DND-41 (cell line): ENCODE data around the gene DHRS7B.

Source experiments
- ATAC-seq: fragments of 200-7000 bp; cut with Tn5 transposase; 3 replicates; pipeline ENCODE4 v1.9.1; 2021; ENCODE audit warnings: low read depth; ENCODE audit not compliant: insufficient read depth
- DNase-seq: peaks from one replicate; pipeline ENCODE4 v3.0.0-alpha.2; 2020
- H2AFZ ChIP-seq: 2 replicates; pipeline ENCODE4 v1.6.0; 2012; ENCODE audit warnings: low read depth, low read length
- H3K27ac ChIP-seq: 2 replicates; pipeline ENCODE4 v1.5.1; 2012; ENCODE audit warnings: low read length, inconsistent platforms
- H3K27me3 ChIP-seq: fragments of 200-600 bp; sonication (generic); 2 replicates; pipeline ENCODE4 v1.6.0; 2012; ENCODE audit warnings: low read length, mild to moderate bottlenecking, inconsistent platforms; ENCODE audit not compliant: insufficient read depth, poor library complexity
- H3K36me3 ChIP-seq: 2 replicates; pipeline ENCODE4 v1.5.1; 2012; ENCODE audit warnings: low read length, inconsistent platforms; ENCODE audit not compliant: insufficient read depth
- H3K4me1 ChIP-seq: 2 replicates; pipeline ENCODE4 v1.5.1; 2012; ENCODE audit warnings: mild to moderate bottlenecking, low read length; ENCODE audit not compliant: insufficient read depth
- H3K4me2 ChIP-seq: 2 replicates; pipeline ENCODE4 v1.6.0; 2012; ENCODE audit warnings: mild to moderate bottlenecking, moderate library complexity, low read length, inconsistent platforms; ENCODE audit not compliant: insufficient read depth
- H3K4me3 ChIP-seq, 2 experiments: fragments of 200-600 bp in 1 of 2; shearing (Covaris generic) in 1 of 2; 2 replicates each; pipeline ENCODE4 v1.5.1; 2012 to 2016; ENCODE audit warnings: inconsistent platforms in 2 of 2, low read length in 2 of 2, mild to moderate bottlenecking in 2 of 2, low read depth in 1 of 2, moderate library complexity in 1 of 2
- H3K79me2 ChIP-seq: 2 replicates; pipeline ENCODE4 v1.6.0; 2012; ENCODE audit warnings: low read length, inconsistent platforms; ENCODE audit not compliant: insufficient read depth
- H3K9ac ChIP-seq: 2 replicates; pipeline ENCODE4 v1.6.0; 2012; ENCODE audit warnings: low read depth, mild to moderate bottlenecking, inconsistent platforms, low read length, moderate library complexity
- H3K9me3 ChIP-seq: 2 replicates; pipeline ENCODE4 v1.5.1; 2012; ENCODE audit warnings: low read length, moderate library complexity, mild to moderate bottlenecking, inconsistent platforms; ENCODE audit not compliant: insufficient read depth, severe bottlenecking
- H4K20me1 ChIP-seq: 2 replicates; pipeline ENCODE4 v1.6.0; 2012; ENCODE audit warnings: low read length; ENCODE audit not compliant: insufficient read depth
- EZH2 ChIP-seq: IDR thresholded peaks from 3 replicates; pipeline ENCODE4 v1.6.1; 2012; ENCODE audit warnings: borderline replicate concordance, low read depth, mild to moderate bottlenecking, moderate library complexity, low read length, inconsistent platforms; ENCODE audit not compliant: severe bottlenecking
- TF ChIP-seq, protein P1 (sequence below): IDR thresholded peaks from 2 replicates; pipeline ENCODE4 v1.5.1; 2012; ENCODE audit warnings: borderline replicate concordance, low read length, moderate library complexity, mild to moderate bottlenecking; ENCODE audit not compliant: poor library complexity, severe bottlenecking; ENCODE audit errors: extremely low read depth

The DHRS7B gene

DNA sequence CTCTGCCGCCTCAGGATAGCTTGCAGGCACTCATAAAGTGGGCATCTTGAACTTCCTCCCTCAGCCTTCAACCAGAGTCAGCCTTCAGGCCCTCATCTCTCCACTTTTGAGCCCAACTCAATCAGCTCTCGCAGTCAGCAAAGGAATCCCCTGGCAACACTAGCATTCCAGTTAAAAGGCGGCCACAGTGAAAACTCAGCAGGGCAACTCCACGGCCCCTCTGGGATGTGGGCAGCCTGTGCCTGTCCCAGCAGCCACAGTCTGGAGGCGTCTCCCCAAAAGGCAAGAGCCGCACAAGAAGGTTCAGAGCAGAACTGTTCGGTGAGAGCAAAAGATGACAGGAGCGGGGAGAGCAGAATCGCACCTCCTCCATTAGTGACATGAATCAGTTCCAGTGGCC is 78.2 kb downstream of the DHRS7B start:
- H3K4me2 ChIP-seq = no peak overlapping the region
- H3K4me1 ChIP-seq = no peaks in the 10 kb centered on the region
- no peak overlapping the region for H3K9ac ChIP-seq
- H3K36me3 ChIP-seq = peaks cover 58% of the 10 kb centered on the region
- ATAC-seq (no peak), DNase-seq (no peak)
- H3K27me3 ChIP-seq = no peaks in the 10 kb centered on the region
- no peaks in the 10 kb centered on the region for H3K9me3 ChIP-seq
- H4K20me1 ChIP-seq = peaks cover 92% of the 10 kb centered on the region
- TF ChIP-seq, protein P1, sequence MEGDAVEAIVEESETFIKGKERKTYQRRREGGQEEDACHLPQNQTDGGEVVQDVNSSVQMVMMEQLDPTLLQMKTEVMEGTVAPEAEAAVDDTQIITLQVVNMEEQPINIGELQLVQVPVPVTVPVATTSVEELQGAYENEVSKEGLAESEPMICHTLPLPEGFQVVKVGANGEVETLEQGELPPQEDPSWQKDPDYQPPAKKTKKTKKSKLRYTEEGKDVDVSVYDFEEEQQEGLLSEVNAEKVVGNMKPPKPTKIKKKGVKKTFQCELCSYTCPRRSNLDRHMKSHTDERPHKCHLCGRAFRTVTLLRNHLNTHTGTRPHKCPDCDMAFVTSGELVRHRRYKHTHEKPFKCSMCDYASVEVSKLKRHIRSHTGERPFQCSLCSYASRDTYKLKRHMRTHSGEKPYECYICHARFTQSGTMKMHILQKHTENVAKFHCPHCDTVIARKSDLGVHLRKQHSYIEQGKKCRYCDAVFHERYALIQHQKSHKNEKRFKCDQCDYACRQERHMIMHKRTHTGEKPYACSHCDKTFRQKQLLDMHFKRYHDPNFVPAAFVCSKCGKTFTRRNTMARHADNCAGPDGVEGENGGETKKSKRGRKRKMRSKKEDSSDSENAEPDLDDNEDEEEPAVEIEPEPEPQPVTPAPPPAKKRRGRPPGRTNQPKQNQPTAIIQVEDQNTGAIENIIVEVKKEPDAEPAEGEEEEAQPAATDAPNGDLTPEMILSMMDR = no peak
- no peak for TF ChIP-seq EZH2
- H3K27ac ChIP-seq = no peak overlapping the region
- peaks cover 97% of the 10 kb centered on the region for H3K79me2 ChIP-seq
- no peak overlapping the region for H3K4me3 ChIP-seq
- H2AFZ ChIP-seq = no peak overlapping the region

DNA sequence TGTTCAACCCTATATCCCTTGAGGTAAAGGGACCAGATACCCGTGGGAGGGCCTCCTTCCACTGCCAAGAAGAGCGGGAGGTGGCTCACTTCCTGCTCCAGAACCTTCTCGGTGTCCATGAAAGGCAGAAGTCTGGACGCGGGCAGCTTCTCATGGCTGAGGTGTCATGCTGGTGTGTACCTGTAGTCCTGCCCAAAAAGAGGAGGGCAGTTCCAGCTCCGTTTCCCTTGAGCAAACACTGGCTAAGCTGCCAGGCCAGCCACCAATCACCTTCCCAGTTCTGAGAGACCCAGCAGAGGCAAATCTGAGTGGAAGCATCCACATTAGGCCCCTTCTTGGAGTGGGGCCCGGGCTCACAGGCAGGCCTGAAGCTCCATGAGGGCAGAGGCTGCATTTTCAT is 81.6 kb downstream of the DHRS7B start:
- H3K27ac ChIP-seq = no peak overlapping the region
- H3K36me3 ChIP-seq = peaks cover 55% of the 10 kb centered on the region
- no peaks in the 10 kb centered on the region for H3K27me3 ChIP-seq
- H3K4me1 ChIP-seq = peaks cover 32% of the 10 kb centered on the region
- H4K20me1 ChIP-seq = peaks cover 92% of the 10 kb centered on the region
- H3K4me2 ChIP-seq = no peak overlapping the region
- H3K4me3 ChIP-seq = no peak overlapping the region
- ATAC-seq (no peak), DNase-seq (no peak)
- TF ChIP-seq, protein P1 = no peak
- TF ChIP-seq EZH2 = no peak
- no peak overlapping the region for H3K9ac ChIP-seq
- no peak overlapping the region for H2AFZ ChIP-seq
- H3K79me2 ChIP-seq = peaks cover 97% of the 10 kb centered on the region
- no peaks in the 10 kb centered on the region for H3K9me3 ChIP-seq

DNA sequence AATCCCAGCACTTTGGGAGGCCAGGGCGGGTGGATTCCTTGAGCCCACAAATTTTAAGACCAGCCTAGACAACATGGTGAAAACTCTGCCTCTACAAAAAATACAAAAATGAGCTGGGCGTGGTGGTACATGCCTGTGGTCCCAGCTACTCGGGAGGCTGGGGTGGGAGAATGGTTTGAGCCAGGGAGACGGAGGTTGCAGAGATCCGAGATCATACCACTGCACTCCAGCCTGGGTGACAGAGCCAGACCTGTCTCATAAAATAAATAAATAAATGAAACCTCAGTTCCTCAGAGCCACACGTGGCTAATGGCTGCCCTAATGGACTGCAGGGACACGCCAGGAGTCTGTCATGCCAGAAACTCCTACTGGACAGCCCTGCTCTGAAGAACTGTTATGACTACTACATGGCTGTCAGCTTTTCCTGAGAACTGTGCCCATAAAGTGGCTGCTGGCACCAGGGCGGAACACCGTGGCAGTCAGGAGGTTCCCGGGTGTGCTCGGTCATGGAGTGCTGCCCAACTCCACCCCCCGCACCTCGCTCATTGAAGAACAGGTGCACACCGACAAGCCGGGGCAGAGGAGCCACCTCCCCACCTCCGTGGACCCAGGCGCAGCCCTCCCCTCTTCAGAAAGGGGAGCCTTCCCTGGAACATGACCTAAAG is 82.9 kb downstream of the DHRS7B start:
- no peak overlapping the region for H3K4me2 ChIP-seq
- peaks cover 85% of the 10 kb centered on the region for H4K20me1 ChIP-seq
- H2AFZ ChIP-seq = no peak overlapping the region
- peaks cover 32% of the 10 kb centered on the region for H3K4me1 ChIP-seq
- no peaks in the 10 kb centered on the region for H3K9me3 ChIP-seq
- peaks cover 93% of the 10 kb centered on the region for H3K79me2 ChIP-seq
- no peak for DNase-seq
- TF ChIP-seq, protein P1 = no peak
- TF ChIP-seq EZH2 = no peak
- H3K9ac ChIP-seq = no peak overlapping the region
- no peaks in the 10 kb centered on the region for H3K27me3 ChIP-seq
- no peak overlapping the region for H3K27ac ChIP-seq
- H3K36me3 ChIP-seq = peaks cover 61% of the 10 kb centered on the region
- no peak overlapping the region for H3K4me3 ChIP-seq
- no peak for ATAC-seq
